K562 treated with DMSO at 1 percent for 12 hours (cell line): ENCODE data around the gene SPO11. TPM values are rescaled to one million over a fixed set of nuclear protein-coding genes. Genes with fewer than 3 reads are reported as not detected.

Experiments
- total RNA-seq: library from RNA; unstranded; fragments of 300-600 nt; gene quantifications from 2 replicates; pipeline ENCODE4 v1.2.3, GENCODE V29; 2022; ENCODE audit not compliant: insufficient read depth

SPO11 gene, protein sequence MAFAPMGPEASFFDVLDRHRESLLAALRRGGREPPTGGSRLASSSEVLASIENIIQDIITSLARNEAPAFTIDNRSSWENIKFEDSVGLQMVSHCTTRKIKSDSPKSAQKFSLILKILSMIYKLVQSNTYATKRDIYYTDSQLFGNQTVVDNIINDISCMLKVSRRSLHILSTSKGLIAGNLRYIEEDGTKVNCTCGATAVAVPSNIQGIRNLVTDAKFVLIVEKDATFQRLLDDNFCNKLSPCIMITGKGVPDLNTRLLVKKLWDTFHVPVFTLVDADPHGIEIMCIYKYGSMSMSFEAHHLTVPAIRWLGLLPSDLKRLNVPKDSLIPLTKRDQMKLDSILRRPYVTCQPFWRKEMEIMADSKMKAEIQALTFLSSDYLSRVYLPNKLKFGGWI
- total RNA-seq: not detected in 2 replicates

GRCh38 chr20:57329608-57330221 lies at the start of gene SPO11:
Gene SPO11 (plus strand): TSS chr20:57329803. CDS start chr20:57329868, 65 bp downstream.

DNA sequence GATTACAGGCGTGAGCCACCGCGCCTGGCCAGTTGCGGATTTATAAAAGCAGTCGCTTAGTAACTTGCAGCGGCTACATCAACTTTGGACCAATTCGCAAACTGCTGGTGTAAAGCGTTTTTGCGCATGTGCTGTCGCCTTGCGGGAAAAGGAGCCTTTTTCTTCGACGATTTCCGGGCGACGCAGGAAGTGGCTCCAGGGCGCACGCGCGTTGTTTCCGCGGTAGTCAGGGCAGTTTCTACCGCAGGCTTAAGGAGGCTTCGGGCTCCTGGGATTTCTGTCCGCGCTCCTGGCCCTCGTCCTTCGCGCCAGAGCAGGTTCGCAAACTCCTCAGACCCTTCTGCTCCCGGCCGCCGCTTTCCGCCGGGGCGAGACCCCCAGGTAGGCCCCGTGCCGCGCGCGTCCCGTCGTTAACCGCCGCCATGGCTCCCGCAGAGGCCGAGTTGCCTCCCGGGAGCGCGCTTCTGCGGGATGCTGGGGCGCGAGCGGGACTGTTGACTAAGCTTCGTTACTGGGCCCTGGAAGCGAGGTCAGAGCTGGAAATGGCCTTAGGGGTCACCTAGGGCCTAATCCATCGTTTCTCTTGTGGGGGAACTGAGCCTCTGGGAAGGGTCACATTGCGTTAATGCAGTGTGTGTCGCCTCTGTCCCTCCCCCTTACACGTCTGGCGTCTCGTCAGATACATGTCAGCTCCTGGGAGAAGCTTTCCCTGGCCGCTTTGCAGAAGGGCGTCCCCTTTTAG lies 21.6 kb downstream of the SPO11 start, which contains the start of gene RAE1:
RAE1 (plus strand) TSS at position 214 of the 742 bp plus-strand sequence. CDS start 2,784 bp downstream, outside the sequence.

DNA sequence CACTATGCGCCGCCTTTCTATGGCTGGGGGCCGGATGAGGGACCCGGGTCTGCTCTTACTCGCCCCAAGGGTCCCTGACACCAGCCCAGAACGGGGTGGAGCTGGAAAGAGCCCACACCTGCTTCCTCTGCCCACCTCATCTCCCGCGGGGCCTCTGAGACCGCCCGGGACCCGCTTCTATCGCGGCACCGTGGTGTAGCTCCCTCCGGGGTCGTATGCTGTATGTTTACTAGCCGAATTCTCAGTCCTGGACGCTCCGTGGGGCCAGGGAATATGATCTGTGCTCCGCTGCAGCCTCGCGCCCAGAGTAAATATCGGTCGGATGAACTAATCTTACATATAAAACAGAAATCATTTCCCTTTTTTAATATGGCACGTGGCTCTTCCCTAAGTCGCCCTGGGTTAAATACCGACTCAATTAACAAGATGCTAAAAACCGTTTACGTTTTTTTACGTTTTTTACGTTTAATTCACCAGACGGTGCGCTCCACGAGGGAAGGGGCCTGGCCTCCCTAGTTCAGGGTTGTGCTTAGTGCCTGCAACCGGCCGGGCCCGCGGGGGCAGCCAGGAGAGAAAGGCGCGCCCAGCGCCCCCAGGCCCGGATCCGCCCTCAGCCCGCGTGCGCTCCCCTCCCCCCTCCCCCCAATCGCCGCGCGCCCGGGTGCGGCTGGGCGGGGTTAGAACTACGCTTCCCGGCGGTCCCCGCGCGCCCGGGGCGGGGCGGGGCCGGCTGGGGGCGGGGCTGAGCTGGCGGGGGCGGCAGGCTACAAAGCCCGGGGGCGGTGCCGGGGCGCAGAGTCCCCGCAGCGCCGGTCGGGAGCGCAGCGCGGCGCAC lies 61.2 kb downstream of the SPO11 start, which contains the start of gene RBM38:
RBM38 (plus strand) TSS at position 793 of the 835 bp plus-strand sequence. CDS start 186 bp downstream, outside the sequence.

Other genes with a start within 250 kb of the SPO11 start
- not detected in 2 replicates for gene BMP7, start 63.2 kb upstream of the SPO11 start, total RNA-seq
- gene RAE1, start 21.5 kb downstream of the SPO11 start, total RNA-seq: 26.5 and 47.3 TPM in 2 replicates
- gene RBM38, start 61.6 kb downstream of the SPO11 start, total RNA-seq: 77.0 and 112 TPM in 2 replicates
- 34.0 and 84.5 TPM in 2 replicates for gene CTCFL, start 195.3 kb downstream of the SPO11 start, total RNA-seq
- 0.14 TPM in 1 of 2 replicates, not detected in the other for gene PCK1, start 231.3 kb downstream of the SPO11 start, total RNA-seq